GM12878 (cell line): ENCODE measurements around the gene PFKM. TPM values are rescaled to one million over a fixed set of nuclear protein-coding genes. Genes with fewer than 3 reads are reported as not detected.

ENCODE experiments used
- ATAC-seq: fragments of 200-7000 bp; cut with Tn5 transposase; 3 replicates; pipeline ENCODE4 v1.9.1; 2020; ENCODE audit warnings: mild to moderate bottlenecking, moderate library complexity
- BruUV-seq: library from RNA; stranded (reverse); fragments of 400-500 nt; replicated peaks from 2 replicates; lab custom pipeline; 2021; lab: Mats Ljungman, UMichigan
- CTCF ChIA-PET: fragments of 300-600 bp; sonication (Branson Sonifier 250); formaldehyde crosslinking; extraction: SDS; loops from one replicate; lab custom pipeline; 2021; ENCODE audit warnings: inconsistent platforms; lab: Yijun Ruan, JAX
- POLR2A ChIA-PET: fragments of 350-600 bp; formaldehyde crosslinking; extraction: SDS; loops from one replicate; lab custom pipeline; 2021; ENCODE audit warnings: inconsistent platforms; lab: Charles Lee
- RAD21 ChIA-PET: fragments of 300-600 bp; sonication (Branson Sonifier 250); formaldehyde crosslinking; loops from one replicate; lab custom pipeline; 2023; ENCODE audit warnings: antibody characterized with exemption; ENCODE audit not compliant: unreplicated experiment; lab: Charles Lee
- SMC1A ChIA-PET: fragments of 300-600 bp; sonication (Branson Sonifier 250); formaldehyde crosslinking; loops from one replicate; lab custom pipeline; 2023; ENCODE audit not compliant: unreplicated experiment, uncharacterized antibody; lab: Charles Lee
- DNase-seq: peaks from one replicate; pipeline ENCODE4 v3.0.0-alpha.2; 2011; ENCODE audit warnings: low read depth, low spot score
- FAIRE-seq: peaks from 3 replicates; lab custom pipeline; 2011; peaks lifted over from hg19 to GRCh38; lab: Jason Lieb, UNC
- H2AFZ ChIP-seq: 2 replicates; pipeline ENCODE4 v1.6.0; 2011; ENCODE audit warnings: low read depth, low read length, control low read depth; ENCODE audit not compliant: control insufficient read depth
- H3K27ac ChIP-seq: 2 replicates; pipeline ENCODE4 v1.5.1; 2011; ENCODE audit warnings: control low read depth; ENCODE audit not compliant: control insufficient read depth, insufficient read depth
- H3K27me3 ChIP-seq, 2 experiments: replicated peaks in 1 of 2; 2 replicates each; pipeline versions ENCODE4 v1.6.0 to v1.6.1; 2011; ENCODE audit warnings: low read length in 1 of 2; ENCODE audit not compliant: control insufficient read depth in 2 of 2, insufficient read depth in 2 of 2
- H3K36me3 ChIP-seq, 2 experiments: 2 replicates each; pipeline ENCODE4 v1.5.1; 2011; ENCODE audit warnings: low read length in 1 of 2; ENCODE audit not compliant: control insufficient read depth in 2 of 2, insufficient read depth in 2 of 2
- H3K4me1 ChIP-seq: 2 replicates; pipeline ENCODE4 v1.6.1; 2011; ENCODE audit warnings: mild to moderate bottlenecking, low read length, moderate library complexity, mixed read lengths; ENCODE audit not compliant: control insufficient read depth, insufficient read depth
- H3K4me2 ChIP-seq: 2 replicates; pipeline ENCODE4 v1.6.0; 2011; ENCODE audit warnings: control low read depth; ENCODE audit not compliant: control insufficient read depth, insufficient read depth
- H3K4me3 ChIP-seq: fragments of 200-600 bp; sonication (generic); 2 replicates; pipeline ENCODE4 v1.5.1; 2016
- H3K79me2 ChIP-seq: 2 replicates; pipeline ENCODE4 v1.6.0; 2011; ENCODE audit warnings: low read length; ENCODE audit not compliant: control insufficient read depth, insufficient read depth
- H3K9ac ChIP-seq: 2 replicates; pipeline ENCODE4 v1.8.0; 2011; ENCODE audit warnings: low read length, control low read depth, mixed read lengths; ENCODE audit not compliant: control insufficient read depth, insufficient read depth
- H3K9me3 ChIP-seq: replicated peaks from 3 replicates; pipeline ENCODE4 v1.5.1; 2011; ENCODE audit warnings: mild to moderate bottlenecking, low read length; ENCODE audit not compliant: control insufficient read depth, insufficient read depth
- H4K20me1 ChIP-seq: 2 replicates; pipeline ENCODE4 v1.6.0; 2011; ENCODE audit not compliant: control insufficient read depth, insufficient read depth
- MTA3 ChIP-seq: IDR thresholded peaks from 2 replicates; pipeline ENCODE4 v1.6.1; 2012; ENCODE audit warnings: low read length, inconsistent platforms, borderline replicate concordance
- MYC ChIP-seq: IDR thresholded peaks from 2 replicates; pipeline ENCODE4 v1.6.1; 2011; ENCODE audit warnings: mild to moderate bottlenecking, low read length, moderate library complexity, inconsistent platforms; ENCODE audit not compliant: insufficient read depth, insufficient replicate concordance, insufficient read length, severe bottlenecking
- POLR2A ChIP-seq: IDR thresholded peaks from 2 replicates; pipeline ENCODE4 v1.6.1; 2011; ENCODE audit warnings: low read depth, mild to moderate bottlenecking, low read length
- POLR2AphosphoS5 ChIP-seq: IDR thresholded peaks from 2 replicates; pipeline ENCODE4 v1.6.1; 2011; ENCODE audit warnings: mild to moderate bottlenecking, low read length, inconsistent platforms
- RELA ChIP-seq: fragments of 450-650 bp; IDR thresholded peaks from 2 replicates; pipeline ENCODE4 v1.8.0; 2014; ENCODE audit warnings: borderline replicate concordance; ENCODE audit not compliant: partially characterized antibody
- SPI1 ChIP-seq: IDR thresholded peaks from 2 replicates; pipeline ENCODE4 v1.6.1; 2011; ENCODE audit warnings: low read depth, mild to moderate bottlenecking, low read length, moderate library complexity, borderline replicate concordance; ENCODE audit not compliant: insufficient read depth
- ZNF207 ChIP-seq: fragments of 450-650 bp; IDR thresholded peaks from 2 replicates; pipeline ENCODE4 v1.6.1; 2014; ENCODE audit warnings: antibody characterized with exemption, mild to moderate bottlenecking, borderline replicate concordance
- WGBS: methylation state at CpG from one replicate; pipeline ENCODE4 v1.1.6; 2016; ENCODE audit warnings: low lambda C conversion rate; ENCODE audit not compliant: insufficient replicate concordance, insufficient coverage; ENCODE audit errors: missing lambda C conversion rate; 5-methylcytosine and 5-hydroxymethylcytosine counted together
- in situ Hi-C: fragments of 300-500 bp; cut with MboI; formaldehyde crosslinking; loops from 9 replicates; pipeline ENCODE4 v1.14.3; 2018; ENCODE audit warnings: mixed read lengths
- intact Hi-C: fragments of 100-400 bp; cut with micrococcal nuclease; formaldehyde crosslinking; loops from one replicate; pipeline ENCODE4 v1.14.2; 2022; ENCODE audit not compliant: unreplicated experiment
- polyA plus RNA-seq, 11 experiments: library from polyadenylated mRNA; depleted of rRNA in 4 of 11; unstranded in 6 of 11; stranded (reverse) in 5 of 11; fragments of >200 nt; fragmentation: Nextera tagmentation in 4 of 11; fragmentation: Illumina TruSeq in 1 of 11; extraction: Ambion mirVana in 4 of 11; extraction: Trizol in 1 of 11; gene quantifications; 1 replicate in 1 of 11; 2 replicates in 10 of 11; pipeline versions ENCODE4 v1.2.1 to v1.2.3, GENCODE V29; 2011 to 2016; ENCODE audit warnings: inconsistent platforms in 2 of 11, missing spikeins in 2 of 11, low read depth in 1 of 11
- total RNA-seq, 4 experiments: library from RNA; depleted of rRNA in 3 of 4; stranded (reverse); fragments of >200 nt in 3 of 4; fragmentation: Illumina TruSeq in 1 of 4; extraction: Trizol in 1 of 4; gene quantifications; 2 replicates each; pipeline versions ENCODE4 v1.2.1 to v1.2.3, GENCODE V29; 2013 to 2021
- TF ChIP-seq, protein P1 (sequence below): IDR thresholded peaks from 2 replicates; pipeline ENCODE4 v1.6.1; 2012; ENCODE audit warnings: low read depth, low read length, improper control_type of control experiment
- TF ChIP-seq, protein P2 (sequence below): fragments of 450-650 bp; IDR thresholded peaks from 2 replicates; pipeline ENCODE4 v1.6.1; 2016; ENCODE audit warnings: mild to moderate bottlenecking, moderate library complexity, borderline replicate concordance
- TF ChIP-seq, protein P3 (sequence below): fragments of 450-650 bp; IDR thresholded peaks from 2 replicates; pipeline ENCODE4 v1.6.1; 2017; ENCODE audit warnings: borderline replicate concordance

PFKM gene
- total and polyA plus RNA-seq, 10 of the 15 experiments (the other 5 are each of a cell fraction or from before 2014, with no cell fraction given), result 27.6 to 80.0 (median 55.8) TPM

DNA sequence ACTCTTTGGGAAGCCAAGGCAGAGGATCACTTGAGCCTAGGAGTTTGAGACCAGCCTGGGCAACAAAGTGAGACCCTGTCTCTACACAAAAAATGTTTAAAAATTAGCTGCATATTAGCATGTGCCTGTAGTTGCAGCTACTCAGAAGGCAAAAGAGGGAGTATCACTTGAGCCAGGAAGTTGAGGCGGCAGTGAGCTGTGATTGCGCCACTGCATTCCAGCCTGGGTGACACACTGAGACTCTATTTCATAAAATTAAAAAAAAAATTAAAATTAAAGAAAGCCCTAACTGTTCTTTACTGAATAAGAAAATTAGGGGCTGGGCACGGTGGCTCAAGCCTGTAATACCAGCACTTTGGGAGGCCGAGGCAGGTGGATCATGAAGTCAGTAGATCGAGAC is 40.3 kb upstream of the PFKM start (continued):
- TF ChIP-seq MYC, result no peak

DNA sequence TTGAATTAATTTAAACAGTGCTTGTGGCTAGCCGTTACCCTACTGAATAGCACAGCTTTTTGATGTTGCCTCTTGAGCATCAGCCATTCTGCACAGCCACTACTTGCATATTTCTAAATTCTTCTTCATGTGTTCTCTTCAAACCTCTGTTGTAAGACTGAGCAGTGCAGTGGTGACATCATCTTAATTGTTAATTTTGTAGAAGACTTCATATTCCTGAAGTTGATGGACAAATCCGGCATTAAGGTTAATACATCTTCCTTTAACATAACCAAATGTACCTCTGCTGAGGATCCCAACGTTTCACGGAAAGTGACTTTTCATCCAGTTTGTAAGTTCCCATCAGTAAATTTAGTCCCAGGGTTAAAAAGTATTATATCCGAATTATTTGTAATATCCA is 38.9 kb upstream of the PFKM start:
- H3K4me3 ChIP-seq, result no peak overlapping the region
- intact Hi-C loops, result loop anchor here (5.0 kb wide), 1 partner anchor 118 kb away; the partner anchor contains the start of gene TMEM106C
- H3K79me2 ChIP-seq, result no peaks in the 10 kb centered on the region
- in situ Hi-C loops, result no loop called here
- no peak overlapping the region for H2AFZ ChIP-seq
- TF ChIP-seq POLR2A (no peak), SPI1 (no peak), MTA3 (no peak), POLR2AphosphoS5 (no peak), RELA (no peak), ZNF207 (no peak)
- TF ChIP-seq, protein P1, sequence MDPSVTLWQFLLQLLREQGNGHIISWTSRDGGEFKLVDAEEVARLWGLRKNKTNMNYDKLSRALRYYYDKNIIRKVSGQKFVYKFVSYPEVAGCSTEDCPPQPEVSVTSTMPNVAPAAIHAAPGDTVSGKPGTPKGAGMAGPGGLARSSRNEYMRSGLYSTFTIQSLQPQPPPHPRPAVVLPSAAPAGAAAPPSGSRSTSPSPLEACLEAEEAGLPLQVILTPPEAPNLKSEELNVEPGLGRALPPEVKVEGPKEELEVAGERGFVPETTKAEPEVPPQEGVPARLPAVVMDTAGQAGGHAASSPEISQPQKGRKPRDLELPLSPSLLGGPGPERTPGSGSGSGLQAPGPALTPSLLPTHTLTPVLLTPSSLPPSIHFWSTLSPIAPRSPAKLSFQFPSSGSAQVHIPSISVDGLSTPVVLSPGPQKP, result no peak
- TF ChIP-seq, protein P2, sequence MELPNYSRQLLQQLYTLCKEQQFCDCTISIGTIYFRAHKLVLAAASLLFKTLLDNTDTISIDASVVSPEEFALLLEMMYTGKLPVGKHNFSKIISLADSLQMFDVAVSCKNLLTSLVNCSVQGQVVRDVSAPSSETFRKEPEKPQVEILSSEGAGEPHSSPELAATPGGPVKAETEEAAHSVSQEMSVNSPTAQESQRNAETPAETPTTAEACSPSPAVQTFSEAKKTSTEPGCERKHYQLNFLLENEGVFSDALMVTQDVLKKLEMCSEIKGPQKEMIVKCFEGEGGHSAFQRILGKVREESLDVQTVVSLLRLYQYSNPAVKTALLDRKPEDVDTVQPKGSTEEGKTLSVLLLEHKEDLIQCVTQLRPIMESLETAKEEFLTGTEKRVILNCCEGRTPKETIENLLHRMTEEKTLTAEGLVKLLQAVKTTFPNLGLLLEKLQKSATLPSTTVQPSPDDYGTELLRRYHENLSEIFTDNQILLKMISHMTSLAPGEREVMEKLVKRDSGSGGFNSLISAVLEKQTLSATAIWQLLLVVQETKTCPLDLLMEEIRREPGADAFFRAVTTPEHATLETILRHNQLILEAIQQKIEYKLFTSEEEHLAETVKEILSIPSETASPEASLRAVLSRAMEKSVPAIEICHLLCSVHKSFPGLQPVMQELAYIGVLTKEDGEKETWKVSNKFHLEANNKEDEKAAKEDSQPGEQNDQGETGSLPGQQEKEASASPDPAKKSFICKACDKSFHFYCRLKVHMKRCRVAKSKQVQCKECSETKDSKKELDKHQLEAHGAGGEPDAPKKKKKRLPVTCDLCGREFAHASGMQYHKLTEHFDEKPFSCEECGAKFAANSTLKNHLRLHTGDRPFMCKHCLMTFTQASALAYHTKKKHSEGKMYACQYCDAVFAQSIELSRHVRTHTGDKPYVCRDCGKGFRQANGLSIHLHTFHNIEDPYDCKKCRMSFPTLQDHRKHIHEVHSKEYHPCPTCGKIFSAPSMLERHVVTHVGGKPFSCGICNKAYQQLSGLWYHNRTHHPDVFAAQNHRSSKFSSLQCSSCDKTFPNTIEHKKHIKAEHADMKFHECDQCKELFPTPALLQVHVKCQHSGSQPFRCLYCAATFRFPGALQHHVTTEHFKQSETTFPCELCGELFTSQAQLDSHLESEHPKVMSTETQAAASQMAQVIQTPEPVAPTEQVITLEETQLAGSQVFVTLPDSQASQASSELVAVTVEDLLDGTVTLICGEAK, result no peak
- TF ChIP-seq, protein P3, sequence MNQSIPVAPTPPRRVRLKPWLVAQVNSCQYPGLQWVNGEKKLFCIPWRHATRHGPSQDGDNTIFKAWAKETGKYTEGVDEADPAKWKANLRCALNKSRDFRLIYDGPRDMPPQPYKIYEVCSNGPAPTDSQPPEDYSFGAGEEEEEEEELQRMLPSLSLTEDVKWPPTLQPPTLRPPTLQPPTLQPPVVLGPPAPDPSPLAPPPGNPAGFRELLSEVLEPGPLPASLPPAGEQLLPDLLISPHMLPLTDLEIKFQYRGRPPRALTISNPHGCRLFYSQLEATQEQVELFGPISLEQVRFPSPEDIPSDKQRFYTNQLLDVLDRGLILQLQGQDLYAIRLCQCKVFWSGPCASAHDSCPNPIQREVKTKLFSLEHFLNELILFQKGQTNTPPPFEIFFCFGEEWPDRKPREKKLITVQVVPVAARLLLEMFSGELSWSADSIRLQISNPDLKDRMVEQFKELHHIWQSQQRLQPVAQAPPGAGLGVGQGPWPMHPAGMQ, result no peak
- H3K9me3 ChIP-seq, result no peaks in the 10 kb centered on the region
- ATAC-seq, result no peak
- no TSS peak for BruUV-seq
- no peaks in the 10 kb centered on the region; the same call in 1 of the 2 replicates for H3K4me1 ChIP-seq
- CTCF ChIA-PET, result no interaction called here
- peaks cover 5 to 23% of the 10 kb centered on the region in 2 experiments for H3K36me3 ChIP-seq
- no peak for DNase-seq
- 98% methylated on average over 5 of the region's 5 CpGs for WGBS
- H3K9ac ChIP-seq, result no peak overlapping the region
- H3K27ac ChIP-seq, result no peak overlapping the region
- H3K4me2 ChIP-seq, result no peak overlapping the region
- no peaks in the 10 kb centered on the region for H4K20me1 ChIP-seq
- FAIRE-seq, result no peak
- no peaks in the 10 kb centered on the region; a peak in 1 of 4 replicates for H3K27me3 ChIP-seq
- POLR2A ChIA-PET, result no interaction called here
- RAD21 ChIA-PET, result no interaction called here
- SMC1A ChIA-PET, result interaction anchor here (0.7 kb wide), 1 partner anchor 10 kb away, joined by 3 read pairs; no protein-coding TSS in a partner anchor
